Measurements from ENCODE around the gene TMEM109.

The TMEM109 gene

DNA sequence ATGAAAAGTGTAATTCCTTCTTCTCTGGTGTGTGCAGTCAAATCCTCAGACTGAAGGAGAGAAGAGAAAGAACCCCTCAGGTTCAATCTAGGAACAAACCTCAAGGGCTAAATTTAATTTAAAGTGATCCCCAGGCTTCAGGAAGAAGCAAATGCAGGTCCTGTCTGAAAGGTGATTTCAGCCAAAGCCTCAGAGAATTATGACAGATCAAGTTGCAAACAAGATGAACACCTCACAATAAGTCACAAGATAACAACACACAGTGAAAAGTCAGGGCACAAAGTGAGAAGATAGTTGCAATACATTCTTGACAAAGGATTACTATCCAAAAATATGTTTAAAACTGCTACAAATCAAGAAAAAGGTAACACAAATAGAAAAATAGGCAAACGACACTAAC is 34.9 kb upstream of the TMEM109 start:
- TF ChIP-seq EP300 (IDR thresholded peaks at IDR 0.05; ENCODE audit: borderline replicate concordance) (no peak), RAD21 (IDR thresholded peaks at IDR 0.05; ENCODE audit: low read depth) (no peak), EGR1 (IDR thresholded peaks at IDR 0.05) (no peak), NFIC (IDR thresholded peaks at IDR 0.05) (no peak), FOXM1 (IDR thresholded peaks at IDR 0.05; ENCODE audit: borderline replicate concordance, low read depth) (no peak), TAF1 (IDR thresholded peaks at IDR 0.05; ENCODE audit: low read depth) (no peak), TCF12 (IDR thresholded peaks at IDR 0.05; ENCODE audit: low read depth) (no peak), CEBPB (IDR thresholded peaks at IDR 0.05) (no peak), ZBTB7A (IDR thresholded peaks at IDR 0.05; ENCODE audit: low read depth) (no peak), YY1 (IDR thresholded peaks at IDR 0.05; ENCODE audit: low read depth) (no peak), CREB1 (IDR thresholded peaks at IDR 0.05; ENCODE audit: low read depth) (no peak), TEAD4 (IDR thresholded peaks at IDR 0.05) (no peak)
- TF ChIP-seq, protein P1, sequence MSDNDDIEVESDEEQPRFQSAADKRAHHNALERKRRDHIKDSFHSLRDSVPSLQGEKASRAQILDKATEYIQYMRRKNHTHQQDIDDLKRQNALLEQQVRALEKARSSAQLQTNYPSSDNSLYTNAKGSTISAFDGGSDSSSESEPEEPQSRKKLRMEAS (IDR thresholded peaks at IDR 0.05), result no peak
- TF ChIP-seq, protein P2, sequence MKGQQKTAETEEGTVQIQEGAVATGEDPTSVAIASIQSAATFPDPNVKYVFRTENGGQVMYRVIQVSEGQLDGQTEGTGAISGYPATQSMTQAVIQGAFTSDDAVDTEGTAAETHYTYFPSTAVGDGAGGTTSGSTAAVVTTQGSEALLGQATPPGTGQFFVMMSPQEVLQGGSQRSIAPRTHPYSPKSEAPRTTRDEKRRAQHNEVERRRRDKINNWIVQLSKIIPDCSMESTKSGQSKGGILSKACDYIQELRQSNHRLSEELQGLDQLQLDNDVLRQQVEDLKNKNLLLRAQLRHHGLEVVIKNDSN (IDR thresholded peaks at IDR 0.05), result no peak
- TF ChIP-seq, protein P3, sequence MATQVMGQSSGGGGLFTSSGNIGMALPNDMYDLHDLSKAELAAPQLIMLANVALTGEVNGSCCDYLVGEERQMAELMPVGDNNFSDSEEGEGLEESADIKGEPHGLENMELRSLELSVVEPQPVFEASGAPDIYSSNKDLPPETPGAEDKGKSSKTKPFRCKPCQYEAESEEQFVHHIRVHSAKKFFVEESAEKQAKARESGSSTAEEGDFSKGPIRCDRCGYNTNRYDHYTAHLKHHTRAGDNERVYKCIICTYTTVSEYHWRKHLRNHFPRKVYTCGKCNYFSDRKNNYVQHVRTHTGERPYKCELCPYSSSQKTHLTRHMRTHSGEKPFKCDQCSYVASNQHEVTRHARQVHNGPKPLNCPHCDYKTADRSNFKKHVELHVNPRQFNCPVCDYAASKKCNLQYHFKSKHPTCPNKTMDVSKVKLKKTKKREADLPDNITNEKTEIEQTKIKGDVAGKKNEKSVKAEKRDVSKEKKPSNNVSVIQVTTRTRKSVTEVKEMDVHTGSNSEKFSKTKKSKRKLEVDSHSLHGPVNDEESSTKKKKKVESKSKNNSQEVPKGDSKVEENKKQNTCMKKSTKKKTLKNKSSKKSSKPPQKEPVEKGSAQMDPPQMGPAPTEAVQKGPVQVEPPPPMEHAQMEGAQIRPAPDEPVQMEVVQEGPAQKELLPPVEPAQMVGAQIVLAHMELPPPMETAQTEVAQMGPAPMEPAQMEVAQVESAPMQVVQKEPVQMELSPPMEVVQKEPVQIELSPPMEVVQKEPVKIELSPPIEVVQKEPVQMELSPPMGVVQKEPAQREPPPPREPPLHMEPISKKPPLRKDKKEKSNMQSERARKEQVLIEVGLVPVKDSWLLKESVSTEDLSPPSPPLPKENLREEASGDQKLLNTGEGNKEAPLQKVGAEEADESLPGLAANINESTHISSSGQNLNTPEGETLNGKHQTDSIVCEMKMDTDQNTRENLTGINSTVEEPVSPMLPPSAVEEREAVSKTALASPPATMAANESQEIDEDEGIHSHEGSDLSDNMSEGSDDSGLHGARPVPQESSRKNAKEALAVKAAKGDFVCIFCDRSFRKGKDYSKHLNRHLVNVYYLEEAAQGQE (IDR thresholded peaks at IDR 0.05; ENCODE audit: low read depth), result no peak

DNA sequence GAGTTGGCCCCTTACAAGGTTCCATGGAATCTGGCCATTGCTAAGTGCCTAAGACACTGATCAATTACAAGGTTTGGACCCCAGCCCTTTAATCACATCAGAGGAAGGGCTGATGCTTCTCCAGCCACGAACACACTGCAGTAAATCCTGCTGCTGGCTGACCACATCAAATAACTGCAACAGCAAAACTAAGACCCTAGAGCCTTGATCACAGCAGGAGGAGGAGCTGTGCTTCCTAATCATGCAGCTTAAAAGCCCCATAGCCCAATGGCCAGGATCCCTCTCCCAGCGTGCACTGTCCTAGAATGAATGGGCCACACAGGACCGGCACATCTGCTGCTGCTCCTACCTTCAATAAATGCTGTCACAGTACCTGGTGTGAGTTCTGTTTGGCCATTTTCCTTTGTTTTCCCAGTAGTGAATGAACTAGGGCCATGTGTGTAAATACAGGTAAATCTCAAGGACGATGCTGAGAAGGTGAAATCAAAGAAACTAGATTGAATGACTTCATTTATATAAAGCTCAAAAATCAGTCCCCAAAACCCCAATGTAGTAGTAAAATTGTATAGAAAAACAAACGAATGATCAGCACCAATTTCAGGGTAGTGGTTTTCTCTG is 33.9 kb upstream of the TMEM109 start:
- no peak for TF ChIP-seq CREB1 (IDR thresholded peaks at IDR 0.05; ENCODE audit: low read depth)
- TF ChIP-seq, protein P3 (IDR thresholded peaks at IDR 0.05; ENCODE audit: low read depth), result no peak
- no peak for TF ChIP-seq ZBTB7A (IDR thresholded peaks at IDR 0.05; ENCODE audit: low read depth)
- TF ChIP-seq NFIC (IDR thresholded peaks at IDR 0.05), result no peak
- TF ChIP-seq EP300 (IDR thresholded peaks at IDR 0.05; ENCODE audit: borderline replicate concordance), result no peak
- TF ChIP-seq TAF1 (IDR thresholded peaks at IDR 0.05; ENCODE audit: low read depth), result no peak

- TF ChIP-seq TAF1 (IDR thresholded peaks at IDR 0.05; ENCODE audit: low read depth), result no peak
- TF ChIP-seq EGR1 (IDR thresholded peaks at IDR 0.05), result no peak
These were observed 33.2 kb upstream of the TMEM109 start for GRCh38 chr11:60880643-60881282.

- peak; percentile 62 for TF ChIP-seq RAD21 (IDR thresholded peaks at IDR 0.05; ENCODE audit: low read depth)
- no peak for TF ChIP-seq TAF1 (IDR thresholded peaks at IDR 0.05; ENCODE audit: low read depth)
- TF ChIP-seq TCF12 (IDR thresholded peaks at IDR 0.05; ENCODE audit: low read depth), result no peak
- TF ChIP-seq YY1 (IDR thresholded peaks at IDR 0.05; ENCODE audit: low read depth), result no peak
- TF ChIP-seq, protein P1 (IDR thresholded peaks at IDR 0.05), result no peak
- TF ChIP-seq EP300 (IDR thresholded peaks at IDR 0.05; ENCODE audit: borderline replicate concordance), result no peak
- no peak for TF ChIP-seq EGR1 (IDR thresholded peaks at IDR 0.05)
These were observed 26.4 kb upstream of the TMEM109 start for GRCh38 chr11:60887556-60887955.

GRCh38 chr11:60889869-60890311 is 24.1 kb upstream of the TMEM109 start:
- TF ChIP-seq ZBTB7A (IDR thresholded peaks at IDR 0.05; ENCODE audit: low read depth) (no peak), TEAD4 (IDR thresholded peaks at IDR 0.05) (no peak), EGR1 (IDR thresholded peaks at IDR 0.05) (no peak), TAF1 (IDR thresholded peaks at IDR 0.05; ENCODE audit: low read depth) (no peak), NFIC (IDR thresholded peaks at IDR 0.05) (no peak), YY1 (IDR thresholded peaks at IDR 0.05; ENCODE audit: low read depth) (no peak), TCF12 (IDR thresholded peaks at IDR 0.05; ENCODE audit: low read depth) (no peak)

GRCh38 chr11:60890696-60891095 is 23.3 kb upstream of the TMEM109 start:
- no peak for TF ChIP-seq NFIC (IDR thresholded peaks at IDR 0.05)

GRCh38 chr11:60891103-60891741 is 22.7 kb upstream of the TMEM109 start:
- TF ChIP-seq EP300 (IDR thresholded peaks at IDR 0.05; ENCODE audit: borderline replicate concordance), result no peak
- TF ChIP-seq EGR1 (IDR thresholded peaks at IDR 0.05), result no peak
- no peak for TF ChIP-seq YY1 (IDR thresholded peaks at IDR 0.05; ENCODE audit: low read depth)
- no peak for TF ChIP-seq CREB1 (IDR thresholded peaks at IDR 0.05; ENCODE audit: low read depth)
- no peak for TF ChIP-seq CEBPB (IDR thresholded peaks at IDR 0.05)
- TF ChIP-seq, protein P2 (IDR thresholded peaks at IDR 0.05), result no peak
- TF ChIP-seq, protein P1 (IDR thresholded peaks at IDR 0.05), result no peak
- TF ChIP-seq, protein P3 (IDR thresholded peaks at IDR 0.05; ENCODE audit: low read depth), result no peak
- no peak for TF ChIP-seq TEAD4 (IDR thresholded peaks at IDR 0.05)
- no peak for TF ChIP-seq ZBTB7A (IDR thresholded peaks at IDR 0.05; ENCODE audit: low read depth)
- no peak for TF ChIP-seq TCF12 (IDR thresholded peaks at IDR 0.05; ENCODE audit: low read depth)
- TF ChIP-seq RAD21 (IDR thresholded peaks at IDR 0.05; ENCODE audit: low read depth), result no peak
- no peak for TF ChIP-seq TAF1 (IDR thresholded peaks at IDR 0.05; ENCODE audit: low read depth)
- no peak for TF ChIP-seq NFIC (IDR thresholded peaks at IDR 0.05)
- no peak for TF ChIP-seq FOXM1 (IDR thresholded peaks at IDR 0.05; ENCODE audit: borderline replicate concordance, low read depth)
